WTC11 (cell line): Measurements from ENCODE around the gene EEFSEC. TPM values are rescaled to one million over a fixed set of nuclear protein-coding genes. Genes with fewer than 3 reads are reported as not detected.

Experiments
- ATAC-seq: fragments of 200-7000 bp; cut with Tn5 transposase; 2 replicates; pipeline ENCODE4 v1.10.0; 2021; ENCODE audit warnings: mild to moderate bottlenecking, moderate library complexity
- CTCF ChIA-PET: fragments of 300-600 bp; sonication (Branson Sonifier 250); formaldehyde crosslinking; loops from one replicate; lab custom pipeline; 2021; ENCODE audit warnings: antibody characterized with exemption; lab: Charles Lee
- POLR2A ChIA-PET: fragments of 350-600 bp; sonication (Branson Sonifier 250); formaldehyde crosslinking; loops from one replicate; lab custom pipeline; 2021; ENCODE audit warnings: antibody characterized with exemption; lab: Charles Lee
- DNase-seq: peaks from one replicate; pipeline ENCODE4 v3.0.0; 2021; ENCODE audit warnings: low spot score
- H3K27ac Mint-ChIP-seq: 2 replicates; pipeline ENCODE4 v1.8.0; 2021; ENCODE audit warnings: mixed read lengths
- H3K27me3 Mint-ChIP-seq: 2 replicates; pipeline ENCODE4 v1.8.0; 2021; ENCODE audit warnings: low read depth, mild to moderate bottlenecking, moderate library complexity, mixed read lengths
- H3K36me3 Mint-ChIP-seq: 2 replicates; pipeline ENCODE4 v1.8.0; 2021; ENCODE audit warnings: mixed read lengths
- H3K4me1 Mint-ChIP-seq: 2 replicates; pipeline ENCODE4 v1.8.0; 2022; ENCODE audit warnings: mixed read lengths
- H3K4me3 Mint-ChIP-seq: 2 replicates; pipeline ENCODE4 v1.8.0; 2021; ENCODE audit warnings: mild to moderate bottlenecking, moderate library complexity, mixed read lengths
- H3K9me3 Mint-ChIP-seq: 2 replicates; pipeline ENCODE4 v1.8.0; 2021; ENCODE audit warnings: mixed read lengths
- ELF4 ChIP-seq: sonication (generic); formaldehyde crosslinking; IDR thresholded peaks from 2 replicates; pipeline ENCODE4 v1.8.1; 2022; ENCODE audit warnings: low read depth, mild to moderate bottlenecking, moderate library complexity, missing genetic modification reagents
- ESRRA ChIP-seq: sonication (generic); formaldehyde crosslinking; IDR thresholded peaks from 2 replicates; pipeline ENCODE4 v1.8.1; 2022; ENCODE audit warnings: mild to moderate bottlenecking, missing genetic modification reagents, borderline replicate concordance
- FOXJ3 ChIP-seq: sonication (generic); formaldehyde crosslinking; IDR thresholded peaks from 2 replicates; pipeline ENCODE4 v1.9.0; 2021; ENCODE audit warnings: missing genetic modification reagents, mild to moderate bottlenecking, borderline replicate concordance
- HMGA2 ChIP-seq: fragments of 250-450 bp; sonication (Bioruptor Pico); IDR thresholded peaks from 2 replicates; pipeline ENCODE4 v1.4.0; 2021; ENCODE audit warnings: mild to moderate bottlenecking, moderate library complexity
- IRF2 ChIP-seq: sonication (generic); formaldehyde crosslinking; IDR thresholded peaks from 2 replicates; pipeline ENCODE4 v1.8.0; 2022; ENCODE audit warnings: low read depth, missing genetic modification reagents, borderline replicate concordance
- KAT7 ChIP-seq: sonication (generic); formaldehyde crosslinking; IDR thresholded peaks from 2 replicates; pipeline ENCODE4 v1.8.1; 2023; ENCODE audit warnings: missing genetic modification reagents, mild to moderate bottlenecking, borderline replicate concordance
- NR1H2 ChIP-seq: sonication (generic); formaldehyde crosslinking; IDR thresholded peaks from 2 replicates; pipeline ENCODE4 v1.9.0; 2021; ENCODE audit warnings: mild to moderate bottlenecking, moderate library complexity, missing genetic modification reagents
- OVOL2 ChIP-seq: fragments of 250-450 bp; sonication (Bioruptor Pico); IDR thresholded peaks from 2 replicates; pipeline ENCODE4 v1.9.0; 2021; ENCODE audit warnings: mild to moderate bottlenecking, borderline replicate concordance
- RORB ChIP-seq: fragments of 250-450 bp; sonication (Bioruptor Pico); IDR thresholded peaks from 2 replicates; pipeline ENCODE4 v1.9.0; 2021; ENCODE audit warnings: mild to moderate bottlenecking
- TP53 ChIP-seq: sonication (generic); formaldehyde crosslinking; IDR thresholded peaks from 2 replicates; pipeline ENCODE4 v1.8.1; 2023; ENCODE audit warnings: mild to moderate bottlenecking, missing genetic modification reagents
- ZNF121 ChIP-seq: sonication (generic); formaldehyde crosslinking; IDR thresholded peaks from 2 replicates; pipeline ENCODE4 v1.8.0; 2023; ENCODE audit warnings: missing genetic modification reagents
- ZNF263 ChIP-seq: sonication (generic); formaldehyde crosslinking; IDR thresholded peaks from 2 replicates; pipeline ENCODE4 v1.8.1; 2022; ENCODE audit warnings: low read depth, mild to moderate bottlenecking, moderate library complexity, missing genetic modification reagents
- total RNA-seq: library from RNA; stranded (reverse); gene quantifications from 3 replicates; pipeline ENCODE4 v1.2.3, GENCODE V29; 2021
- TF ChIP-seq, protein P1 (sequence below): sonication (generic); formaldehyde crosslinking; IDR thresholded peaks from 2 replicates; pipeline ENCODE4 v1.8.1; 2023; ENCODE audit warnings: mild to moderate bottlenecking, missing genetic modification reagents, borderline replicate concordance
- TF ChIP-seq, protein P2 (sequence below): fragments of 250-450 bp; sonication (Bioruptor Pico); IDR thresholded peaks from 2 replicates; pipeline ENCODE4 v1.9.0; 2021; ENCODE audit warnings: moderate library complexity, mild to moderate bottlenecking, inconsistent platforms, borderline replicate concordance
- TF ChIP-seq, protein P3 (sequence below): sonication (generic); formaldehyde crosslinking; IDR thresholded peaks from 2 replicates; pipeline ENCODE4 v1.8.1; 2022; ENCODE audit warnings: mild to moderate bottlenecking, moderate library complexity, missing genetic modification reagents
- TF ChIP-seq, protein P4 (sequence below): sonication (generic); formaldehyde crosslinking; IDR thresholded peaks from 2 replicates; pipeline ENCODE4 v1.8.1; 2022; ENCODE audit warnings: low read depth, missing genetic modification reagents, borderline replicate concordance
- TF ChIP-seq, protein P5 (sequence below): sonication (generic); formaldehyde crosslinking; IDR thresholded peaks from 2 replicates; pipeline ENCODE4 v1.8.1; 2022; ENCODE audit warnings: missing genetic modification reagents, borderline replicate concordance
- TF ChIP-seq, protein P6 (sequence below): sonication (generic); formaldehyde crosslinking; IDR thresholded peaks from 2 replicates; pipeline ENCODE4 v1.8.0; 2022; ENCODE audit warnings: missing genetic modification reagents

The EEFSEC gene
- total RNA-seq, 1 experiment from 2014 or later = 13.7 TPM

DNA sequence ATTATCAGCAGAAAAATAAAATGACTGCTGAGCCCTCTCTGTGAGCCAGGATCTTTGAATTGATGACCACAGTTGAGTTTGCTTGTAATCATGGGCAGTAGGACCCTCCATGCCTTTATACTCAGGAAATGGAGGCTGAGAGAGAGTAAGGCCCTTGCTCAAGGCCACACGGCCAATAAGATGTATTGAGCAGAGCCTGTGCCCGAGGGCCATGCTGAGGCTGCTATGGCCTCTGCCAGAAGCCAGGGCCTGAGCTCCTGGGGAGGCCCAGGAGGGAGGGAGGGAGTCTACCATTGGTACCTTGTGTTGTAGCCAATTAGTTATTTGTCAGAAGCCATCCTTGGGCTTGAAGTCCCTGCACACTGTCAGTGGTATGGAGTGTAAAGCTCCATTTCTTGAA, 162.0 kb downstream of the EEFSEC start (continued):
- TF ChIP-seq, protein P1, sequence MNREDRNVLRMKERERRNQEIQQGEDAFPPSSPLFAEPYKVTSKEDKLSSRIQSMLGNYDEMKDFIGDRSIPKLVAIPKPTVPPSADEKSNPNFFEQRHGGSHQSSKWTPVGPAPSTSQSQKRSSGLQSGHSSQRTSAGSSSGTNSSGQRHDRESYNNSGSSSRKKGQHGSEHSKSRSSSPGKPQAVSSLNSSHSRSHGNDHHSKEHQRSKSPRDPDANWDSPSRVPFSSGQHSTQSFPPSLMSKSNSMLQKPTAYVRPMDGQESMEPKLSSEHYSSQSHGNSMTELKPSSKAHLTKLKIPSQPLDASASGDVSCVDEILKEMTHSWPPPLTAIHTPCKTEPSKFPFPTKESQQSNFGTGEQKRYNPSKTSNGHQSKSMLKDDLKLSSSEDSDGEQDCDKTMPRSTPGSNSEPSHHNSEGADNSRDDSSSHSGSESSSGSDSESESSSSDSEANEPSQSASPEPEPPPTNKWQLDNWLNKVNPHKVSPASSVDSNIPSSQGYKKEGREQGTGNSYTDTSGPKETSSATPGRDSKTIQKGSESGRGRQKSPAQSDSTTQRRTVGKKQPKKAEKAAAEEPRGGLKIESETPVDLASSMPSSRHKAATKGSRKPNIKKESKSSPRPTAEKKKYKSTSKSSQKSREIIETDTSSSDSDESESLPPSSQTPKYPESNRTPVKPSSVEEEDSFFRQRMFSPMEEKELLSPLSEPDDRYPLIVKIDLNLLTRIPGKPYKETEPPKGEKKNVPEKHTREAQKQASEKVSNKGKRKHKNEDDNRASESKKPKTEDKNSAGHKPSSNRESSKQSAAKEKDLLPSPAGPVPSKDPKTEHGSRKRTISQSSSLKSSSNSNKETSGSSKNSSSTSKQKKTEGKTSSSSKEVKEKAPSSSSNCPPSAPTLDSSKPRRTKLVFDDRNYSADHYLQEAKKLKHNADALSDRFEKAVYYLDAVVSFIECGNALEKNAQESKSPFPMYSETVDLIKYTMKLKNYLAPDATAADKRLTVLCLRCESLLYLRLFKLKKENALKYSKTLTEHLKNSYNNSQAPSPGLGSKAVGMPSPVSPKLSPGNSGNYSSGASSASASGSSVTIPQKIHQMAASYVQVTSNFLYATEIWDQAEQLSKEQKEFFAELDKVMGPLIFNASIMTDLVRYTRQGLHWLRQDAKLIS (CRISPR knock-in tag) = no peak
- TF ChIP-seq RORB (no peak), NR1H2 (CRISPR knock-in tag) (no peak), IRF2 (CRISPR knock-in tag) (no peak), ELF4 (CRISPR knock-in tag) (no peak), ZNF263 (no peak)
- TF ChIP-seq, protein P2, sequence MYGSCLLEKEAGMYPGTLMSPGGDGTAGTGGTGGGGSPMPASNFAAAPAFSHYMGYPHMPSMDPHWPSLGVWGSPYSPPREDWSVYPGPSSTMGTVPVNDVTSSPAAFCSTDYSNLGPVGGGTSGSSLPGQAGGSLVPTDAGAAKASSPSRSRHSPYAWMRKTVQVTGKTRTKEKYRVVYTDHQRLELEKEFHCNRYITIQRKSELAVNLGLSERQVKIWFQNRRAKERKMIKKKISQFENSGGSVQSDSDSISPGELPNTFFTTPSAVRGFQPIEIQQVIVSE (CRISPR knock-in tag) = no peak
- TF ChIP-seq, protein P3, sequence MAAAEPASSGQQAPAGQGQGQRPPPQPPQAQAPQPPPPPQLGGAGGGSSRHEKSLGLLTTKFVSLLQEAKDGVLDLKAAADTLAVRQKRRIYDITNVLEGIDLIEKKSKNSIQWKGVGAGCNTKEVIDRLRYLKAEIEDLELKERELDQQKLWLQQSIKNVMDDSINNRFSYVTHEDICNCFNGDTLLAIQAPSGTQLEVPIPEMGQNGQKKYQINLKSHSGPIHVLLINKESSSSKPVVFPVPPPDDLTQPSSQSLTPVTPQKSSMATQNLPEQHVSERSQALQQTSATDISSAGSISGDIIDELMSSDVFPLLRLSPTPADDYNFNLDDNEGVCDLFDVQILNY (CRISPR knock-in tag) = no peak
- TF ChIP-seq, protein P4, sequence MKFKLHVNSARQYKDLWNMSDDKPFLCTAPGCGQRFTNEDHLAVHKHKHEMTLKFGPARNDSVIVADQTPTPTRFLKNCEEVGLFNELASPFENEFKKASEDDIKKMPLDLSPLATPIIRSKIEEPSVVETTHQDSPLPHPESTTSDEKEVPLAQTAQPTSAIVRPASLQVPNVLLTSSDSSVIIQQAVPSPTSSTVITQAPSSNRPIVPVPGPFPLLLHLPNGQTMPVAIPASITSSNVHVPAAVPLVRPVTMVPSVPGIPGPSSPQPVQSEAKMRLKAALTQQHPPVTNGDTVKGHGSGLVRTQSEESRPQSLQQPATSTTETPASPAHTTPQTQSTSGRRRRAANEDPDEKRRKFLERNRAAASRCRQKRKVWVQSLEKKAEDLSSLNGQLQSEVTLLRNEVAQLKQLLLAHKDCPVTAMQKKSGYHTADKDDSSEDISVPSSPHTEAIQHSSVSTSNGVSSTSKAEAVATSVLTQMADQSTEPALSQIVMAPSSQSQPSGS (CRISPR knock-in tag) = no peak
- TF ChIP-seq, all 79 proteins: peak for 0

DNA sequence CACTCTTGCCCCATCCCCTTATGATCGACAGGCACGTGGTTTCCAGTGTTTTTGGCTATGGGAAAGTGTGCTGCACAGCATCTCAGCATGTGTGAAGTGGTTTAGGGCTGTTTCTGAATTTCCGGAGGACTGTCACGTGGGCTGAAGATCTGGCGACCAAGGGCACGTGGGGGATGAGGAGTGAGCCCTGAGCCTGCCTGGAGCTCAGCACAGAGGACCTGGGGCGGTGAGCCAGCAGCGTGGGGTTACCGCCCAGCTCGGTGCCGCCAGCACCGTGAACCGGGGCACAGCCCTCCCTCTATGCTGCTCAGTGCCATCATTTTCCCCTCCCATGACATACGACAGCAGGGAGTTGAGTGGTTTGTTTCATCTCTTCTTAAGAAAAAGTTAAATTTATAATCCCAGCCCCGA, 163.2 kb downstream of the EEFSEC start:
- Mint-ChIP-seq H3K36me3 (no peaks in the 10 kb centered on the region), H3K4me3 (no peak overlapping the region), H3K4me1 (no peaks in the 10 kb centered on the region), H3K9me3 (no peaks in the 10 kb centered on the region), H3K27ac (no peak overlapping the region), H3K27me3 (no peaks in the 10 kb centered on the region)
- POLR2A ChIA-PET = no interaction called here
- no peak for TF ChIP-seq HMGA2 (CRISPR knock-in tag)
- TF ChIP-seq, protein P5, sequence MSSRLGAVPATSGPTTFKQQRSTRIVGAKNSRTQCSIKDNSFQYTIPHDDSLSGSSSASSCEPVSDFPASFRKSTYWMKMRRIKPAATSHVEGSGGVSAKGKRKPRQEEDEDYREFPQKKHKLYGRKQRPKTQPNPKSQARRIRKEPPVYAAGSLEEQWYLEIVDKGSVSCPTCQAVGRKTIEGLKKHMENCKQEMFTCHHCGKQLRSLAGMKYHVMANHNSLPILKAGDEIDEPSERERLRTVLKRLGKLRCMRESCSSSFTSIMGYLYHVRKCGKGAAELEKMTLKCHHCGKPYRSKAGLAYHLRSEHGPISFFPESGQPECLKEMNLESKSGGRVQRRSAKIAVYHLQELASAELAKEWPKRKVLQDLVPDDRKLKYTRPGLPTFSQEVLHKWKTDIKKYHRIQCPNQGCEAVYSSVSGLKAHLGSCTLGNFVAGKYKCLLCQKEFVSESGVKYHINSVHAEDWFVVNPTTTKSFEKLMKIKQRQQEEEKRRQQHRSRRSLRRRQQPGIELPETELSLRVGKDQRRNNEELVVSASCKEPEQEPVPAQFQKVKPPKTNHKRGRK (CRISPR knock-in tag) = no peak
- no peak for TF ChIP-seq FOXJ3
- no peak for TF ChIP-seq OVOL2 (CRISPR knock-in tag)
- no peak for TF ChIP-seq ESRRA (CRISPR knock-in tag)
- no peak for TF ChIP-seq KAT7
- no peak for TF ChIP-seq ZNF121
- TF ChIP-seq, protein P6, sequence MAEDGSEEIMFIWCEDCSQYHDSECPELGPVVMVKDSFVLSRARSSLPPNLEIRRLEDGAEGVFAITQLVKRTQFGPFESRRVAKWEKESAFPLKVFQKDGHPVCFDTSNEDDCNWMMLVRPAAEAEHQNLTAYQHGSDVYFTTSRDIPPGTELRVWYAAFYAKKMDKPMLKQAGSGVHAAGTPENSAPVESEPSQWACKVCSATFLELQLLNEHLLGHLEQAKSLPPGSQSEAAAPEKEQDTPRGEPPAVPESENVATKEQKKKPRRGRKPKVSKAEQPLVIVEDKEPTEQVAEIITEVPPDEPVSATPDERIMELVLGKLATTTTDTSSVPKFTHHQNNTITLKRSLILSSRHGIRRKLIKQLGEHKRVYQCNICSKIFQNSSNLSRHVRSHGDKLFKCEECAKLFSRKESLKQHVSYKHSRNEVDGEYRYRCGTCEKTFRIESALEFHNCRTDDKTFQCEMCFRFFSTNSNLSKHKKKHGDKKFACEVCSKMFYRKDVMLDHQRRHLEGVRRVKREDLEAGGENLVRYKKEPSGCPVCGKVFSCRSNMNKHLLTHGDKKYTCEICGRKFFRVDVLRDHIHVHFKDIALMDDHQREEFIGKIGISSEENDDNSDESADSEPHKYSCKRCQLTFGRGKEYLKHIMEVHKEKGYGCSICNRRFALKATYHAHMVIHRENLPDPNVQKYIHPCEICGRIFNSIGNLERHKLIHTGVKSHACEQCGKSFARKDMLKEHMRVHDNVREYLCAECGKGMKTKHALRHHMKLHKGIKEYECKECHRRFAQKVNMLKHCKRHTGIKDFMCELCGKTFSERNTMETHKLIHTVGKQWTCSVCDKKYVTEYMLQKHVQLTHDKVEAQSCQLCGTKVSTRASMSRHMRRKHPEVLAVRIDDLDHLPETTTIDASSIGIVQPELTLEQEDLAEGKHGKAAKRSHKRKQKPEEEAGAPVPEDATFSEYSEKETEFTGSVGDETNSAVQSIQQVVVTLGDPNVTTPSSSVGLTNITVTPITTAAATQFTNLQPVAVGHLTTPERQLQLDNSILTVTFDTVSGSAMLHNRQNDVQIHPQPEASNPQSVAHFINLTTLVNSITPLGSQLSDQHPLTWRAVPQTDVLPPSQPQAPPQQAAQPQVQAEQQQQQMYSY (CRISPR knock-in tag) = no peak
- no peak for TF ChIP-seq TP53 (CRISPR knock-in tag)
- TF ChIP-seq IRF2 (CRISPR knock-in tag) = no peak
- CTCF ChIA-PET = interaction anchor here (2.1 kb wide), 1 partner anchor 90 kb away, joined by 6 read pairs; no protein-coding TSS in a partner anchor
- DNase-seq (no peak), ATAC-seq (no peak)
